ENCODE results near the gene AMY2B.
"Not testable (repeated sequence)": the region's sequence is repeated elsewhere in the genome, so short reads cannot be mapped to it uniquely, and the experiment has no call there.

The AMY2B gene

DNA sequence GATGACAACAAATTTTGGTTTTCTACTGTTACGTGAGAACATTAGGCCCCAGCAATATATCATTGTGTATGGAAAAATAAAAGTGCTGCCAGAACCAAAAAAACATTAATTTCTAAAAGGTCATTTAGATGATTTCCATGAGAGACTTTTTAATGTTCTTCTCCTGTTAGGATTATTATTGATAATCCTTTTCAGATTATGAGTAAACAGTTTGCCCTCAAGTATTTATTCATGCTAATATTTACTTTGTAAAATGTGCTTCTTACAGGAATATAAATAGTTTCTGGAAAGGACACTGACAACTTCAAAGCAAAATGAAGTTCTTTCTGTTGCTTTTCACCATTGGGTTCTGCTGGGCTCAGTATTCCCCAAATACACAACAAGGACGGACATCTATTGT, at the start of gene AMY2B:
Gene AMY2B (plus strand): TSS at position 301 of the 400 bp plus-strand sequence. CDS start 14 bp downstream, at position 315.
- not testable (repeated sequence) for DNase-seq (ENCODE audit: low read depth)

- DNase-seq (ENCODE audit: low read depth): no peak
Measured at GRCh38 chr1:103523346-103523745, 48.0 kb upstream of the AMY2B start.

DNA sequence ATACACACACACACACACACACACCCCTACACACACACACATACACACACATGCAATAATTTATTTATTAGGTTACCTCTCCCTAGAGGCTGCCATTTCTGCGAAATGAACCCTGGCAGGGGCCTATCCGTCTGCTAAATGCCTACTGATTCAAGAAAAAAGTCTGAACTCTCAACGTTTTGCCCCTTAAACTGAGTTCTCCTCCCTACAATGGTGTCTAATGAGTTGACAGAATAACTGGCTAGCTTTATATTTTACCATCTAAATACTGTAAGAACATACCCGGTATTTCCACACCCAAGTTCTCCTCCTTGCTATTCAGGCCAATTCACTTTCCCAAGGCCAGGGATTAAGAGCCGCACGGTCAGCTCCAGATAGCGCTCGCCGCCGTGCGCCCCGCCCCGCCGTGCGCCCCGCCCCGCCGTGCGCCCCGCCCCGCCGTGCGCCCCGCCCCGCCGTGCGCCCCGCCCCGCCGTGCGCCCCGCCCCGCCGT, 46.2 kb upstream of the AMY2B start:
- no peak for DNase-seq (ENCODE audit: low read depth)

DNA sequence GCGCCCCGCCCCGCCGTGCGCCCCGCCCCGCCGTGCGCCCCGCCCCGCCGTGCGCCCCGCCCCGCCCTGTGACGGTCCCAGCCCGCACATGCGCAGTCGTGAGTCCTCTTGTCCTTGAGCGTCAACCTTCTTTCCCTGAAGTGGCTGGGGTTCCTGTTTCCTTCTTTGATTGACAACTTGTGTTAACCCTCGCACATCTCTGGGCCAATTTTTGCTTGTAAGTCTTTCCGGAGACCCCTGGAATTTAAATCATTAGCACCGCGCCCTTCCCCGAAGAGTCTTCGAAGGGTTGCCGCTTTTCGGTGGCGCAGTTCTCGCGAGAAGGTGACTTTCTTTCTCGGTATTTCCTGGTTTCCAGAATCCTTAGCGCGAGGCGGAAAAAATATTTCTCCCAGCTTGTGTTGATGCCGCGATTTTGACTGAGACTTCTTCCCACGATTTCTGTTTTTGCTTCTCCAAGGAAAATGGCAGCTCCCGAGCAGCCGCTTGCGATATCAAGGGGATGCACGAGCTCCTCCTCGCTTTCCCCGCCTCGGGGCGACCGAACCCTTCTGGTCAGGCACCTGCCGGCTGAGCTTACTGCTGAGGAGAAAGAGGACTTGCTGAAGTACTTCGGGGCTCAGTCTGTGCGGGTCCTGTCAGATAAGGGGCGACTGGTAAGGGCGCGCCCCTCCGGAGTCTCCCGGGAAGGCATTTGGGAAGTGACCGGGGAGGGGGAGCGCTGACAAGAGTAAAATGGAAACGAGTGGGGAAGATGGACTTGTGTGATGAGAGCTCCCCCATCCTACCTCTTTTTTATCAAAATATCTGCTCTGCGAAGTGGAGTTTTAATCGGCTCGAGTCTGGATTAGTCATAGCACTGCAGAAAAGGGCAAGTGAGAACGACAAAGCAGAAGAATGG, 45.5 kb upstream of the AMY2B start, which contains the start of gene RNPC3:
Gene RNPC3 (plus strand): TSS at position 93 of the 901 bp plus-strand sequence. CDS start 372 bp downstream, at position 465.
- peak; percentile 83 for DNase-seq (ENCODE audit: low read depth)

- DNase-seq (ENCODE audit: low read depth): no peak
Measured at GRCh38 chr1:103527331-103527730, 44.1 kb upstream of the AMY2B start.

DNA sequence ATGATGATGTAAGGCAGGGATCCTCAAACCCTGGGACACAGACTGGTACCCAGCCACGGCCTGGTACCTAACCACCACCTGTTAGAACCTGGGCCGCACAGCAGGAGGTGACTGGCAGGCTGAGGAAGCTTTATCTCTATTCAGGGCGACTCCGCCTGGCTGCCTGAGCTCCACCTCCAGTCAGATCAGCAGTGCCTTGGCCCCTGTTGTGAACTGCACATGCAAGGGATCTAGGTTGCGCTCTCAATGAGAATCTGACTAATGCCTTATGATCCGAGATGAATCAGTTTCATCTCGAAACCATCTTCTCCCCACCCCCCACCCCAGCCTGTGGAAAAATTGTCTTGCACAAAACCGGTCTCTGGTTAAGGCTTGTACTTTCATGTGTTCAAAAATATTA, 41.6 kb upstream of the AMY2B start:
- peak; percentile 48 for DNase-seq (ENCODE audit: low read depth)

GRCh38 chr1:103538226-103538625, 33.2 kb upstream of the AMY2B start:
- no peak for DNase-seq (ENCODE audit: low read depth)

DNA sequence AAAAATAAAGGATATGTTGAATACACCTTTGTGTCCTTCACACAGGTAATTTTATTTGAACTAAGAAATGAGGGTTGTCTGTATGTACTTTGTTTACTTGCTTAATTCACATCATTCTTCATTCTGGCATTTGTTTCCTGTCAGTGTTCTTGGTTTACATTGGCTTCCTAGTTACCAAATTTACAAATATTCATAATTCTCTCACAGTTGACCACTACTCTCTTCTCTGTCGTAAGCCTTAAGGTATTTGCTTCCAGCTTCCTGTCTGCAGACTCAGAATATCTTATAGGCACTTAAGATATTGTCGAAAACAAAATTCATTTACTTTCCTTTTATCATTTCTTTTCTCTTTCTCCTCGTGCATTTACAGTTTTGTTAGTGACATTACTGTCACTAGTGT, 30.0 kb upstream of the AMY2B start:
- no peak for DNase-seq (ENCODE audit: low read depth)

- DNase-seq (ENCODE audit: low read depth): no peak
Measured at GRCh38 chr1:103546496-103546895, 24.9 kb upstream of the AMY2B start.

DNA sequence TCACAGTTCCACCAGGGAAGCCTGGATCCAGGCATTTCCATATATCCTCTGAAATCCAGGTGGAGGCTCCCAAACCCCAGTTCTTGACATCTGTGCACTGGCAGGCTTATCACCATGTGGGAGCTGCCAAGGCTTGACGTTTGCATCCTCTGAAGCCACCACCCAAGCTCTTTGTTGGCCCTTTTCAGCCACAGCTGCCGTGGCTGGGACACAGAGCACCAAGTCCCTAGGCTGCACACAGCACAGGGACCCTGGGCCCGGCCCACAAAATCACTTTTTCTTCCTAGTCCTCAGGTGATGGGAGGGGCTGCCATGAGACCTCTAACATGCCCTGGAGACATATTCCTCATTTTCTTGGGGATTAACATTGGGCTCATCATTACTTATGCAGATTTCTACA, 23.5 kb upstream of the AMY2B start:
- DNase-seq (ENCODE audit: low read depth): no peak

DNA sequence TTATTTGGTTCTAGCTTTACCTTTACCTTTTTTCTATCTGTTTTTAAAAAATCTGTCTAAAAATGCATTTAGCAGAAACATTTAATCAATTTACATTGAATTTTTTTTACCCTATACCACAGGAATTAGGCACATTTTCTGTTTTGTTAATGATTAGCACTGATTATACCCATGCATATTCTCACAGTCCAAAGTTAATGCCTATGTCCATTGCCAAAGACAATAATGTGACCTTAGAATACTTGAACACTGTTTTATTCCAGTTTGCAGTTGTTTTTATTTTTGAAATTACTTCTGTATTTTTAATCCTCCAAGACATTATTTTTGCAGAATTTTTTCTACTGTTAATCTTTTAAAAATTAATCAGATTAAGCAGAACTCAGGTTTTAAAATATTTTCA, 11.0 kb upstream of the AMY2B start:
- DNase-seq (ENCODE audit: low read depth): no peak

- DNase-seq (ENCODE audit: low read depth): not testable (repeated sequence)
Measured at GRCh38 chr1:103561124-103561523, 10.3 kb upstream of the AMY2B start.

- no peak for DNase-seq (ENCODE audit: low read depth)
Measured at GRCh38 chr1:103561643-103562395, 9.6 kb upstream of the AMY2B start.

DNA sequence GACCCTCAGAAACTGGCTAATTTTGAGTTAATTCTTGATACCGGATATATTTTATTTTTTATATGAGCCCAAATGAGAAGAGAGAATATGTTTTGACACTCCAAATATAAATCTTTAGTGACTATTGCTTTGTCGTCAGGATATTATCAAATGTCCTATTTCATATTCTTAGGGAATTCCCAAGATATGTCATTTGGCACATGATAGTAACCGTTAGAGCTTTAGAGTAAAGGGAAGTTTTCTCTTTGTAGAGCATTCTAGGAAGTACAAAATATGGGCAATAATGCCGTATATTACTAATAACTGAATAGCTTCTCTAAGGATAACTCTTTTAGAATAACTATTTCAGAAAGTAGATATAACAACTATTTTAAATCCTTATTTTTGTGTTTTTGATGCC, 8.3 kb upstream of the AMY2B start:
- DNase-seq (ENCODE audit: low read depth): no peak

- DNase-seq (ENCODE audit: low read depth): no peak
Measured at GRCh38 chr1:103569493-103569892, 1.9 kb upstream of the AMY2B start.

GRCh38 chr1:103576065-103576464, 4.7 kb downstream of the AMY2B start:
- DNase-seq (ENCODE audit: low read depth): no peak

GRCh38 chr1:103576784-103577183, 5.4 kb downstream of the AMY2B start:
- DNase-seq (ENCODE audit: low read depth): not testable (repeated sequence)

GRCh38 chr1:103582464-103582863, 11.1 kb downstream of the AMY2B start:
- no peak for DNase-seq (ENCODE audit: low read depth)

- DNase-seq (ENCODE audit: low read depth): no peak
Measured at GRCh38 chr1:103583887-103584286, 12.5 kb downstream of the AMY2B start.

DNA sequence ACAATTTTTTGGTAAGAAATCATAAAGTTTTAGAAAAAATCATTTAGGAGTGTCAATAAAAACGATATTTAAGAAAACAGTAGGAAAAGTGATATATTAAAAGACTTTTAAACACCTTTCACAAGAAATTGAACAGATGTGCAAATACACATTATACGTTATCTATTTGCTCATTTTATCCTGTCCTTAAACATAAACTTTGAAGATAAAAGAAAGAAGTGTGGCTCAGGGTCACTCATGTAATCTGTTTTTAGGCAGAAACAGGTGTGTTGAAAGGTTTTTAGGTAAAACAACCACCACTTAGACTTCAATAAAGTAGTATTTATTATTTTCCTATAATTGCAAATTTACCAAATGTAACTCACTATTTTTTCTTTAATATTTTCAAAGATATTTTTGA, 13.1 kb downstream of the AMY2B start:
- no peak for DNase-seq (ENCODE audit: low read depth)

DNA sequence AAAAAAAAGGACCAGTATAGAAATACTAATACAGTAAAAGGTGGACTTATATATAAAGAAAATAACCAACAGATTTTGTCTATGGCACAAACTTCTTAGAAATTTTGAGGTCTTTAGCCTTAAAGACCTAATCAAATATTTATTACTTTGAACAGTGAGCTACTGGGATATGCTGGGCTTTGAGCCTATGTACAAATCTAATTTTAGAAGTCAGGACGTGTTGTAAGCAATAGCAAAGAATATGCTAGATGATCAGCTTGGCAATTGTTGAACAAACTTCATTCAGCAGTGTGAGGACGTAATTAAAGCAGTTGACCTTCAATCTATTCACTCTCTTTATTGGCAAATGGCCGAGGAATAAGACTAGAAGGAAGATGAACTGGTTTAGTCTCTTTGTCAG, 31.4 kb downstream of the AMY2B start:
- not testable (repeated sequence) for DNase-seq (ENCODE audit: low read depth)

DNA sequence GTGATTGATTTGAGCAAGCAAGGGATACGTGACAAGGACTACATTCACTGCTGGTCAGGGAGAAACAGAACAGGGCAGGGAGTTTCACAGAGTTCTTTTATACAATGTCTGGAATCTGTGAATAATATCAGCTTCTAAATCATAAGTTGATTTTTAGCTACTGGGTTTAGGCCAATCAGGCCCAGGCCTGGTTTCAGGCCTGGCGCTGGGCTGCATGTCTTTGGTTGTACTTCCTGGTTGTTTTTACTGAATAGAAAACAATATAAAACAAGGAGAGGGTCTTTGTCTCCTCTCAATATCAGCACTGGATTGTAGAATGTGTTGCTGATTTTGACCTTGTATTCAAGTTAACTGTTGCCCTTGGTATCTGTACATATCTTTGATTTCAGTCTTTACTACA, 45.0 kb downstream of the AMY2B start:
- DNase-seq (ENCODE audit: low read depth): no peak

DNA sequence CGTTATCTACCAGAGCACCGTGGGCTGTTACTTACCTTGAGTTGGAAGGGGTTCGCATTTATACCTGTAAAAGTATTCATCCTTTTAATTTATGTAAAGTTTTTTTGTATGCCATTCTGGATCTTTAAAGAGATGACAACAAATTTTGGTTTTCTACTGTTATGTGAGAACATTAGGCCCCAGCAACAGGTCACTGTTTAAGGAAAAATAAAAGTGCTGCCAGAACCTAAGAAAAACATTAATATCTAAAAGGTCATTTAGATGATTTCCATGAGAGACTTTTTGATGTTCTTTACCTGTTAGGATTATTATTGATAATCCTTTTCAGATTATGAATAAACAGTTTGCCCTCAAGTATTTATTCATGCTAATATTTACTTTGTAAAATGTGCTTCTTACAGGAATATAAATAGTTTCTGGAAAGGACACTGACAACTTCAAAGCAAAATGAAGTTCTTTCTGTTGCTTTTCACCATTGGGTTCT, 45.6 kb downstream of the AMY2B start, which contains the start of gene AMY2A:
Gene AMY2A (plus strand): TSS at position 434 of the 484 bp plus-strand sequence. CDS start 14 bp downstream, at position 448.
- not testable (repeated sequence) for DNase-seq (ENCODE audit: low read depth)
